NCI-H1092 (cell line): ENCODE data around the gene STK11.

Source experiments
- DNase-seq: peaks from one replicate; lab custom pipeline; 2025; lab: John Stamatoyannopoulos, UW

The STK11 gene

DNA sequence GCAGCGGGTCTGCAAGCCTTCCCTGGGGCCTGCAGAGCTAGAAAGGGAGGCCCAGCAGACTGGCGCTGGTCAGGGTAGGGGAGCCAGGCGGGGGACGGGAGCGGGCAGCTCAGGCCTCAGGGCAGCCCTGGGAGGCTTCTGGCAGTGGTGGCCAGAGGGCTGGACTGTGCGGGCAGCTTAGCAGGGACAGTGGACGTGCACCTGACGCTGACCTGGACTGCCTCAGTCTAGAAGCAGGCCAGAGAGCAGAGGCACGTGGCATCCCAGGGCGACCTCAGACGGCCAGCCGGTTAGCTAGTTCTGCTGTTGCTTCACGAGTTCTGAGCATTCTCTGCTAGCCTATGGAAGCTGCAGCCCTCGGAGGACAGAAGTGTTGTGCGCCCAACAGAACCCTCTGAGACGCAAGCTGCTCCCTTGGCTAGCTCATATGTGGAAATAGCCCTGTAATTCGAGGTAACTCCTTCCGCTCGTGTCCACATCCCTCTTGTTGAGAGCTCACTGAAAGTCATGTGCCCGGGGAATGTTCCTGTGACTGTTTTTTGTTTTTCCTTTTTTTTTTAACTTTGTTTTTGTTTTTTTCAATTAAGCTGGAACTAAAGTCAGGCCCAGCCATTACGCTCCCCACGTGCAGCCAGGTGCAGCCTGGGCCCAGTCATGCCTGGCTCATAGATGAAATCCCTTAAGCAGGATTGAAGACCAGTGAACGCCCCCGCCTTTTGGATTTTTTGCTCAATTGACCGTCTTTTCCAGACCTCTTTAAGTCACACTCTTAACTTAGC is 67.9 kb downstream of the STK11 start:
- no peak for DNase-seq

DNA sequence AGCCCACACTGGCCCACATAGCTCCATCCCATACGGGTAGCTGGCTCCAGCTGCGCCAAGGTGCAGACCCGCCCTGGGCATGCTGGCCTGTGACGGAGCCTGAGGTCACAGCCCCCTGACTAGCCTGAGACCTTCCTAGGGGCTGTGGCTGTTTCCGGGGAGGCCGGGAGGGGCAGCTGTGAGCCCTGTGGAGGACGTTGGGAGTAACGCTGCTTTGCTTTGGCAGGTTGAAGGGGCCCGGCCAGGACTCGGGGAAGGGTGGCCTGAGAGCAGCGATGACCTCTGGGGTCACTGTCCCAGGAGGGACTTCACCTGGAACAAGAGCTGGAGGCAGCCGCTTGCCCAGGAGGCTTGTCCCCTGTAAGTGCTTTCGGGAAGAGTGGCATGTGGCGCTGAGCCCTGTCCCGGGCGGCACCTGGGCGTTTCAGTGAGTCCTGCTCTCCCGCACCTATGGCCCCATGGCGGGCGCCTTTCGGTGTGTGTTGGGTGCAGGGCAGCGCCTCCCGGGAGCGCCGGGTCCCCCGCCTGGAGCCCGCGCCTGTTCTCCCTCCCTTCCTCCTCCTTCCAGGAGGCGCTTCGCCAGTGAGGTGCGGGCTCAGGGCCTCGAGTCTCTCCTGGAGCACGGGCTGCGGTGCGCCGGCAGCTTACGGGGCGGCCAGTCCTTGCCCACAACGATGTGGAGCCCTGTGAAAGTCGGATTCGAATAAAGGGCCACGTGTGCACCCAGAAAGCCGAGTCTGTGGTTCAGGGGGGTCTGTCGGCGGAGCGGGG is 68.7 kb downstream of the STK11 start:
- DNase-seq, result no peak

DNA sequence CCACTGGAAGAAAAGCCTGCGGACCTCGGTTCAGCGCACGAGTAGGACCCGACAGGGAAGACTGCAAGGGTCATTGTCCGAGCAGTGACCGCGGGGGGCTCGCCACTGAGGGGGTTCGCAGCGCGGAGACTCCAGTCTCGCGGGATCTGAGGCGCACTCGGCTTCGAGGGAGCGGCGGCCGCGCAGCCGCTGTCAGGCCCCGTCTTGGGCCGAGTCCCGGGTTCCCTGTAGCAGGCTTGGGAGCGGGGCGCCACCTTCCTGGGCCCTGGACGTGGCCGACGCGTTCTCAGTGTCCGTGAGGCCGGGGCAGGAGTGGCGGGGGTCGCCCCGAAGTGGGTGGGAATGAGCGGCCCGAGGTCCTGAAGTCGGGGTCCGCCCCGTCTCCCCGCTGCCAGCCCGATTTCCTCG is 69.3 kb downstream of the STK11 start:
- no peak for DNase-seq

DNA sequence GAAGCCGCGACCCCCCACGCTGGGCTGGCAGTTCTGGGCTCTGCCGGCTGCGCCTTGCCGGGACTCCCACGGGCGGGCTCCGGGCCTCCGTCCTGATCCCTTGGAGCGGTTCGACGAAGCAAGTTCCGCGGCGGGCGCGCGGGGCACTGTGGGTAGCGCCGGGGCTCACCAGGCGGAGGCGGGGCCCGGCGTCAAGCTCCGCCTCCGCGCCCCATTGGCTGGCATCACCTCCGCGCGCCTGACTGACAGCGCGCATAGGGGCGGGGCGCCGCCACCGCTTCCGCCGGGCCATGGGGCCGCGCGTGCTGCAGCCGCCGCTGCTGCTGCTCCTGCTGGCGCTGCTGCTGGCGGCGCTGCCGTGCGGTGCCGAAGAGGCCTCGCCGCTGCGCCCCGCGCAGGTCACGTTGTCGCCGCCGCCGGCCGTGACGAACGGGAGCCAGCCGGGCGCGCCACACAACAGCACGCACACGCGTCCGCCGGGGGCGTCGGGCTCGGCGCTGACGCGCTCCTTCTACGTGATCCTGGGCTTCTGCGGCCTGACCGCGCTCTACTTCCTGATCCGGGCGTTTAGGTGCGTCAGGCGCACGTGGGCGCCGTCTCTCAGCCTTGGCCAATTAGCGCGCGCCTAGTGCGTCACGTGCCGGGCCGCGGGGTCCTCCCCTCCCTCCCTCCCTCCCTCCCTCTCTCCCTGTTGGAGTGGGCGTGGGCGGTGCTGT is 69.8 kb downstream of the STK11 start, which contains the start of gene FAM174C:
FAM174C (plus strand) TSS at position 271 of the 716 bp plus-strand sequence; CDS start at position 291, 20 bp downstream.
- peak; percentile 96 for DNase-seq

DNA sequence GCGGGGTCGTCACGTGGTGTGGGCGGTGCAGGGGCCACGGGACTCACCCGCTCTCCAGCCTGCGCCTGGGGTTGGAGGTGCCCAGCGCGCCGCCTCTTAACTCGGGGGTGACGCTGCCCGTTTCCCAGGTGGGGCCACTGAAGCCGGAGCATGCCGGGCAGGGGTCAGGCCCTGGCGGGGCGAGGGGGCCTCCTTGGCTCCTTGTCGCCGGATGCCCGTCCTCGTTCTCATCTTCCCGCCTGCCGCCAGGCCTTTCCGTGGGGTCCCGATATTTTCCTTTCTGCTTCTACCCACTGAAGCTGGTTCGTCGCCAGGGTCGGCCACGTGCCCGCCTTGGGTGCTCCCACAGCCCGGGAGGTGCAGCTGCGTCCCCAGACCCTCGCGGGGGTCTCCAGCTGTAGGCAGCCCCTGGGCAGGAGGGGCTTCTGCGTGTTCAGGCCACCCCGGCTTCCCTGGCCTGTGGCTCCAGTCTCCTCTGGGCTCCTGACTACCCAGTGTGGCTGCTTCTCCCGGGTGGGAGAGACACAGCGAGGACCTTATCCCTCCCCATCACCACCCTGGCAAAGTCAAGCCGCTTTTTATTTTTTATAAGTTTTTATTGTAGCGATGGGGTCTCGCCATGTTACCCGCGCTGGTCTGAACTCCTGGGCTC is 70.5 kb downstream of the STK11 start:
- no peak for DNase-seq

DNA sequence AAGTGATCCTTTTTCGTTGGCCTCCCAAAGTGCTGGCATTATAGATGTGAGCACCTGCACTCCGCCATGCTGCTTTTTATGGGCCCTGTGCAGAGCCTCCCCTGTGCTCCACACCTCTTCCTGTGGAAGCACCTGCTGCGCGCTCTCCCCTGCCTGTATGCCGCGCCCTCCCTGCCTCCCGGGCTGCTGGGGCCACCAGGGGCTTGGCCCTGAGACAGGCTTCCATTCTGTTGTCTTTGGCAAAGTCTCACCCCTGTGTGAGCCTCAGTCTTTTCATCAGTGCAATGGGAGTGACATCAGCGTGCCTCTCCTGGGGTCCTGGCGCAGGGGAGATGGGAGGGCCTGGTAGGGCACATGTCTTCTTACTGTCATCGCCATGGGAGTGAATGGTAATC is 71.0 kb downstream of the STK11 start:
- no peak for DNase-seq

DNA sequence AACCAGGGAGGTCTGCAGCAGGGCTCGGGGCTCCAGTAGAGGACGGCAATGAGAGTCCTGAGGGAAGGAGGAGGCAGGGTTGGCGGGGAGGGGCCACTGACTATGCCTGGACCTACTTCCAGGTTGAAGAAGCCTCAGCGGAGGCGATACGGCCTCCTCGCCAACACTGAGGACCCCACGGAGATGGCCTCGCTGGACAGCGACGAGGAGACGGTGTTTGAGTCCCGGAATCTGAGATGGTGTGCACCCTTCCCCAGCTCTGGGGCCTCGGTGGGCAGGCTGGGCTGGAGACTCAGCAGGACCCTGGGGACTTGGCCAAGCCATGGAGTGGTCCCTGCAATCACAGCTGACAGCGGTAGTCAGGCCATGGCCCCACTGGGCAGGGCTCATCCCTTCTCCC is 71.5 kb downstream of the STK11 start:
- DNase-seq, result no peak
